NCI-H460 (cell line): ENCODE data around the gene POMP. TPM values are rescaled to one million over a fixed set of nuclear protein-coding genes. Genes with fewer than 3 reads are reported as not detected.

Experiments used
- small RNA-seq, 2 experiments: library from RNA; depleted of rRNA; stranded (forward); fragments of <200 nt; gene quantifications; one replicate each; pipeline ENCODE3, GENCODE V24; 2014
- total RNA-seq: library from RNA; depleted of rRNA; stranded (reverse); fragments of >200 nt; shearing (Covaris generic); gene quantifications from 2 replicates; pipeline ENCODE4 v1.2.3, GENCODE V29; 2014; rRNA removed

Gene POMP
- total RNA-seq, 1 experiment from 2014 or later = 120 TPM

Small RNA genes lying within 50 kb of the gene (small RNA-seq; reads per million reads assigned to genes)
- gene RF00019 = 0 reads per million in 2 experiments
- 0 reads per million in 2 experiments for gene RNU6-53P

Other genes starting within 250 kb of the POMP start
- gene FLT1, start 164.0 kb upstream of the POMP start, total RNA-seq = not detected in 2 replicates
- 4.2 and 5.0 TPM in 2 replicates for gene SLC46A3, start 59.8 kb downstream of the POMP start, total RNA-seq
- not detected in 2 replicates for gene MTUS2, start 161.2 kb downstream of the POMP start, total RNA-seq